ENCODE results near the gene TSPAN17.

TSPAN17 gene

GRCh38 chr5:176665517-176665916 is 18.2 kb downstream of the TSPAN17 start:
- no peaks in the 10 kb centered on the region for H3K27me3 ChIP-seq (ENCODE audit: control insufficient read depth, insufficient read depth, low read length)

DNA sequence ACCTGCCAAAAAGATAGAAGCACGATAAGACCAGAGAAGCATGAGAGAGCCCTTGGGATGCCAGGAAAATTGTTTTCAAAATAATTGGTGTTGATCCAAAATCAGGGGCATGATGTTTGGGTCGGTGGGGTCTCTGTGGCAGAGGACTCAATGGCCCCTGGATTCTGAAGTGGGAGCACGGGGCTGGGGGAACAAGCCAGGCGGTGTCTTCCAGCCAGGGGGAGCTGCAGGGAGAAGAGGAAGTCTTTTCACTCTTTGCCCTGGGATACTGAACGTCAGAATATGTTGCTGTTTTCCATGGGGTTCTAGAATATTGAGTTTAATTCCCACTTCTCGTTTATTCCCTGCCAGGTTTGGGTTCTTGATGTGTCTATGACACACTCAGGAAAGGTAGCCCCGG is 20.4 kb downstream of the TSPAN17 start:
- H3K4me1 ChIP-seq (ENCODE audit: control insufficient read depth, insufficient read depth, low read length) = peaks cover 3% of the 10 kb centered on the region
- no peaks in the 10 kb centered on the region for H3K9me3 ChIP-seq (ENCODE audit: control insufficient read depth, insufficient read depth, low read length)
- H3K9ac ChIP-seq (ENCODE audit: low read depth, low read length) = no peak overlapping the region
- no peaks in the 10 kb centered on the region for H3K36me3 ChIP-seq (ENCODE audit: control insufficient read depth, insufficient read depth, low read length)
- H3K4me3 ChIP-seq (ENCODE audit: low read depth, low read length) = no peak overlapping the region
- H3K27me3 ChIP-seq (ENCODE audit: control insufficient read depth, insufficient read depth, low read length) = no peaks in the 10 kb centered on the region

More at GRCh38 chr5:176665517-176665916, 18.2 kb downstream of the TSPAN17 start:
- no peak overlapping the region for H3K4me3 ChIP-seq (ENCODE audit: low read depth, low read length)
- no peaks in the 10 kb centered on the region for H3K4me1 ChIP-seq (ENCODE audit: control insufficient read depth, insufficient read depth, low read length)
- H3K36me3 ChIP-seq (ENCODE audit: control insufficient read depth, insufficient read depth, low read length) = no peaks in the 10 kb centered on the region
- H3K9ac ChIP-seq (ENCODE audit: low read depth, low read length) = no peak overlapping the region
- H3K9me3 ChIP-seq (ENCODE audit: control insufficient read depth, insufficient read depth, low read length) = no peaks in the 10 kb centered on the region

DNA sequence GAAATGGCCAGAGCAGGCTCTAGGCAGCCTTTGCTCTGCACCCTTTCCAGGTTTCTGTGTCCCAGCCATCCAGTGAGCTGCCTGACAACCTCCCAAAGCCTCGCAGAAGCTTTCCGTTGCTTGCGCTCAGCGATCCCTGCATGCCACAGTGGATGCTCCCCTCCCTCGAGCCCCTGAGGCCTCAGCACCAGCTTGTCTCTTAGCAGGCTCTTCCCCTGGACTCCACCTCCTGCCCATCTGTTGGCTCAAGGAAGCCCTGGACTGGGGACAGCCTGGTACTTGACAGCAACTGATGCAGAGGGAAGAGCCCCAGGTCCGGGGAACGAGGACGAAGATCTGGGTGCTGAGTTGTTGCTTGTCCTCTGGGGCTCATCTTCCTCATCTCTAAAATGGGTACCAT is 23.2 kb downstream of the TSPAN17 start:
- no peak overlapping the region for H3K9ac ChIP-seq (ENCODE audit: low read depth, low read length)
- H3K27me3 ChIP-seq (ENCODE audit: control insufficient read depth, insufficient read depth, low read length) = no peaks in the 10 kb centered on the region
- no peak overlapping the region for H3K4me3 ChIP-seq (ENCODE audit: low read depth, low read length)
- H3K9me3 ChIP-seq (ENCODE audit: control insufficient read depth, insufficient read depth, low read length) = no peaks in the 10 kb centered on the region
- peaks cover 3% of the 10 kb centered on the region for H3K4me1 ChIP-seq (ENCODE audit: control insufficient read depth, insufficient read depth, low read length)
- H3K36me3 ChIP-seq (ENCODE audit: control insufficient read depth, insufficient read depth, low read length) = no peaks in the 10 kb centered on the region

DNA sequence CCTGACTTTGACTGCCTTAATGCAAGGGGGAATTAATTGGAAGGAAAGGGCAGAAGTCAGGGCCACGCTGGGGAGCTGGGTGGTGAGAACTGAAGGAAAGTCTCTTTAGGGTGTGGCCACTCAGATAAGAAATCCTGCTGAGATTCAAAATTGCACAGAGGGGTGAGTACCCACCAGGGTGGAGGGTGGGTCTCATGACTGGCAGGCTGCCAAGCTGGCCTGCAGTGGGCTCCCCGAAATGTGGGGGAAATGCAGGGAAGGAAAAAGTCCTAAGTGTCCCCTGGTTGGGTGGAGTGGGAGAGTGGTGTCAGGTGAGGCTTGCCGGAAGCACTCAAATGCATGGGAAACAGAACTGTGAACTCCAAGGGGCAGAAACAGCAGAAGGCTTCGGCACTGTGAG is 24.1 kb downstream of the TSPAN17 start:
- peaks cover 3% of the 10 kb centered on the region for H3K4me1 ChIP-seq (ENCODE audit: control insufficient read depth, insufficient read depth, low read length)
- H3K9ac ChIP-seq (ENCODE audit: low read depth, low read length) = no peak overlapping the region
- no peaks in the 10 kb centered on the region for H3K27me3 ChIP-seq (ENCODE audit: control insufficient read depth, insufficient read depth, low read length)
- H3K9me3 ChIP-seq (ENCODE audit: control insufficient read depth, insufficient read depth, low read length) = no peaks in the 10 kb centered on the region
- no peaks in the 10 kb centered on the region for H3K36me3 ChIP-seq (ENCODE audit: control insufficient read depth, insufficient read depth, low read length)
- H3K4me3 ChIP-seq (ENCODE audit: low read depth, low read length) = no peak overlapping the region

- H3K27me3 ChIP-seq (ENCODE audit: control insufficient read depth, insufficient read depth, low read length) = no peaks in the 10 kb centered on the region
Measured at GRCh38 chr5:176671890-176672747, 24.8 kb downstream of the TSPAN17 start.

DNA sequence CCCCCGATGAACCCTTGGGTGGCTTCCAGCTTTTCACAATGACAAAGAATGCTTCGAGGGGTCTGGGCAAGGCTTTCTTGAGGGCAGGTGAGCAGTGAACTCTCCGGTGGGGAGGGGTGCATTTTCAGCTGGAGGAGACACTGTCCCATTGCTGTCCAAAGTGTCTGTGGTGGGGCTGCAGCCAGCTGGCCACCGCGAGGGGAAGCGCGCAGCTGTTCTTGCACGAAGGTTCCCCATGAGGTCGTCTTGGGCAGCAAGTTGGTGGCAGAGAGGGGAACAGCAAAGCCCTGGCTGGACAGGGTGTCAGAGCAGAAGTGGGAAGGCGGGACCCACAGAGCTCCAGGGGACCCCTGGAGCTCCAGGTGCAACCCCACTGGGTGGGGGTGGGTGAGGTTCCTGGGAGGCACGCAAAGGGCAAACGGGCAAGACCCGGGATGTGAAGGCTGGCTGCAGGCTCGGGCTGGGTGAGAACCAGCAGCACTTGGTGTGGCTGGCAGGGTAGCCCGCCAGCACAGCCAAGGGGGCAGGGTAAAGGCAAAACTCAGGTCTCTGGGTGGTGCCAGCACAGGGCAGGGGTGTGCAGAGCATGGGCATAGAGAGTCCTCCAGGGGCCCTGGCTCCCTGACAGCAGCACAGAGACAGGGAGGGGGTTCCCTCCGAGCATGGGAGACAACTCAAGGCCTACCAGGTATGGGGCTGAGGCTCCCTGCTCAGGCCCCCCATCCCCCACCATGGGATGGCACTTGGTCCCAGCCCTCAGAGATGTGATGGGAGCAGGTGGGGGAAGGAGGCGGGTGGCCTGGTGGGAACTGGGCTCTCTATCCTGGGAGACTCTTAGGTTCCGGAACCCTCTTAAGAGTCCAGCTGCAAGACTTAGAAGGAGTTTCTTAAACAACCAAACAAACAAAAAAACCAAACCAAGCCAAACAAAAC is 26.6 kb downstream of the TSPAN17 start:
- no peak overlapping the region for H3K9ac ChIP-seq (ENCODE audit: low read depth, low read length)
- H3K36me3 ChIP-seq (ENCODE audit: control insufficient read depth, insufficient read depth, low read length) = no peaks in the 10 kb centered on the region
- H3K9me3 ChIP-seq (ENCODE audit: control insufficient read depth, insufficient read depth, low read length) = no peaks in the 10 kb centered on the region
- H3K4me1 ChIP-seq (ENCODE audit: control insufficient read depth, insufficient read depth, low read length) = peaks cover 3% of the 10 kb centered on the region
- no peak overlapping the region for H3K4me3 ChIP-seq (ENCODE audit: low read depth, low read length)
- peaks cover 8% of the 10 kb centered on the region for H3K27me3 ChIP-seq (ENCODE audit: control insufficient read depth, insufficient read depth, low read length)

More at GRCh38 chr5:176671890-176672747, 24.8 kb downstream of the TSPAN17 start:
- Histone ChIP-seq H3K9me3 (ENCODE audit: control insufficient read depth, insufficient read depth, low read length) (no peaks in the 10 kb centered on the region), H3K36me3 (ENCODE audit: control insufficient read depth, insufficient read depth, low read length) (no peaks in the 10 kb centered on the region), H3K4me3 (ENCODE audit: low read depth, low read length) (no peak overlapping the region), H3K9ac (ENCODE audit: low read depth, low read length) (no peak overlapping the region), H3K4me1 (ENCODE audit: control insufficient read depth, insufficient read depth, low read length) (peaks cover 3% of the 10 kb centered on the region)

GRCh38 chr5:176674799-176675198 is 27.5 kb downstream of the TSPAN17 start:
- Histone ChIP-seq H3K9me3 (ENCODE audit: control insufficient read depth, insufficient read depth, low read length) (no peaks in the 10 kb centered on the region), H3K4me1 (ENCODE audit: control insufficient read depth, insufficient read depth, low read length) (peaks cover 3% of the 10 kb centered on the region), H3K36me3 (ENCODE audit: control insufficient read depth, insufficient read depth, low read length) (no peaks in the 10 kb centered on the region), H3K4me3 (ENCODE audit: low read depth, low read length) (no peak overlapping the region), H3K9ac (ENCODE audit: low read depth, low read length) (no peak overlapping the region), H3K27me3 (ENCODE audit: control insufficient read depth, insufficient read depth, low read length) (peaks cover 17% of the 10 kb centered on the region)

GRCh38 chr5:176675676-176676360 is 28.5 kb downstream of the TSPAN17 start:
- Histone ChIP-seq H3K4me3 (ENCODE audit: low read depth, low read length) (no peak overlapping the region), H3K4me1 (ENCODE audit: control insufficient read depth, insufficient read depth, low read length) (peaks cover 3% of the 10 kb centered on the region), H3K9me3 (ENCODE audit: control insufficient read depth, insufficient read depth, low read length) (no peaks in the 10 kb centered on the region), H3K27me3 (ENCODE audit: control insufficient read depth, insufficient read depth, low read length) (peaks cover 26% of the 10 kb centered on the region), H3K36me3 (ENCODE audit: control insufficient read depth, insufficient read depth, low read length) (no peaks in the 10 kb centered on the region), H3K9ac (ENCODE audit: low read depth, low read length) (no peak overlapping the region)

DNA sequence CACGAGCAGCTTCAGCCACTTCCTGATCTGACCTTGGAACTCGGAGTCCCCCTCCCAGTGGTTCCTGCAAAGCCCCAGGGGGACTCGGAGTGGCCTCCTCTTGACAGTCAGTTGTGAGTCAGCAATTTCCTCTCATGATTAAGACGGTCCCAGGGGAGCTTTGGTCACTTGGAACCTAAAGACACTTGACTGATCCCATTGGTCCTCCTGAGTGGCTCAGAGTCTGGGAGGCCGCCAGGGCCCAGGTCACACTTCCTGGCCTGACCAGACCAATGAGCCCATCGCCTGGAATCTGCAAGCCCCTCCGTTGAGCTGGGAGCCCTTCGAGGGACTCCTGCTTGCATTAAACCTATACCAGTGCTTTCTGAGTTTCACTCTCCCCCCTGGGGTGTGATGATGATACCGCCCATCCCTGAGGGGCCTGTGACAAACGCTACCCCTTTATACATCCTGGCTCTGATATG is 29.1 kb downstream of the TSPAN17 start:
- Histone ChIP-seq H3K4me3 (ENCODE audit: low read depth, low read length) (no peak overlapping the region), H3K27me3 (ENCODE audit: control insufficient read depth, insufficient read depth, low read length) (peaks cover 28% of the 10 kb centered on the region), H3K9me3 (ENCODE audit: control insufficient read depth, insufficient read depth, low read length) (no peaks in the 10 kb centered on the region), H3K9ac (ENCODE audit: low read depth, low read length) (no peak overlapping the region), H3K36me3 (ENCODE audit: control insufficient read depth, insufficient read depth, low read length) (no peaks in the 10 kb centered on the region), H3K4me1 (ENCODE audit: control insufficient read depth, insufficient read depth, low read length) (peaks cover 3% of the 10 kb centered on the region)

GRCh38 chr5:176677209-176677939 is 30.1 kb downstream of the TSPAN17 start:
- H3K9ac ChIP-seq (ENCODE audit: low read depth, low read length) = no peak overlapping the region
- H3K9me3 ChIP-seq (ENCODE audit: control insufficient read depth, insufficient read depth, low read length) = no peaks in the 10 kb centered on the region
- no peaks in the 10 kb centered on the region for H3K36me3 ChIP-seq (ENCODE audit: control insufficient read depth, insufficient read depth, low read length)
- peaks cover 33% of the 10 kb centered on the region for H3K27me3 ChIP-seq (ENCODE audit: control insufficient read depth, insufficient read depth, low read length)
- H3K4me1 ChIP-seq (ENCODE audit: control insufficient read depth, insufficient read depth, low read length) = peaks cover 2% of the 10 kb centered on the region
- H3K4me3 ChIP-seq (ENCODE audit: low read depth, low read length) = no peak overlapping the region

DNA sequence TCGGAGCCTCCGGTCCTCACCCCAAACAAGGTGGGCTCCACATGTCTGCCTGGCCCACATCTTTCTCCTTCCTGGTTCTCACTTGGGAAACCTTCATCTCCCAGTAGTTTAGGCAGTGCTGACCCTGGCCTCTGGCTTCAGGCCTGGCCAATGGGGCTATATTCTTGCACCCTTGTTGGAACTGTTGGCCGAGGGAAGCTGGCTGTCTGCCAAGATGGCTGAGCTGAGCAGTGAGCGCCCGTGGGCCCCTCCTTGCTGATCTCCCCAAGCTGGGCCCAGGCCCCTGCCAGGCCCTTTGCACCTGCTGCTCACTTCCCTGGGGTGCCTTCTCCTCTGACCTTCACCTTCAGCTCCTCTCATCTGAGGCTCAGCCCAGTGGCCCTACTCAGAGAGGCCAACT is 31.3 kb downstream of the TSPAN17 start:
- Histone ChIP-seq H3K27me3 (ENCODE audit: control insufficient read depth, insufficient read depth, low read length) (peaks cover 36% of the 10 kb centered on the region), H3K9ac (ENCODE audit: low read depth, low read length) (no peak overlapping the region), H3K36me3 (ENCODE audit: control insufficient read depth, insufficient read depth, low read length) (no peaks in the 10 kb centered on the region), H3K4me3 (ENCODE audit: low read depth, low read length) (no peak overlapping the region), H3K9me3 (ENCODE audit: control insufficient read depth, insufficient read depth, low read length) (no peaks in the 10 kb centered on the region), H3K4me1 (ENCODE audit: control insufficient read depth, insufficient read depth, low read length) (no peaks in the 10 kb centered on the region)
